CD4-positive, alpha-beta T cell (primary cell): ENCODE measurements around the gene NBEAL2. TPM values are rescaled to one million over a fixed set of nuclear protein-coding genes. Genes with fewer than 3 reads are reported as not detected.
A peak's percentile ranks its signal among the peaks of the same experiment; 100 is the strongest.
"Not testable (repeated sequence)": the region's sequence is repeated elsewhere in the genome, so short reads cannot be mapped to it uniquely, and the experiment has no call there.

Source experiments
- ATAC-seq: fragments of 200-7000 bp; cut with Tn5 transposase; one replicate; pipeline ENCODE4 v1.10.0; 2022; ENCODE audit warnings: mild to moderate bottlenecking; ENCODE audit not compliant: poor library complexity
- CTCF ChIA-PET: fragments of 350-600 bp; sonication (Branson Sonifier 250); formaldehyde crosslinking; loops from one replicate; lab custom pipeline; 2021; ENCODE audit warnings: antibody characterized with exemption, inconsistent platforms; lab: Charles Lee
- POLR2A ChIA-PET: fragments of 350-600 bp; sonication (Branson Sonifier 250); formaldehyde crosslinking; loops from one replicate; lab custom pipeline; 2021; ENCODE audit warnings: antibody characterized with exemption, inconsistent platforms; lab: Charles Lee
- DNase-seq, 14 experiments: peaks; one replicate each; pipeline ENCODE4 v3.0.0-alpha.2; 2013 to 2020; ENCODE audit warnings: mixed read lengths in 2 of 14
- H3K27ac ChIP-seq, 2 donors: one replicate each; pipeline versions ENCODE4 v1.5.1 to v1.7.0; 2013; ENCODE audit warnings: low read length in 2 of 2, low read depth in 1 of 2, mild to moderate bottlenecking in 1 of 2
- H3K27me3 ChIP-seq, 2 experiments: 1 replicate in 1 of 2; 2 replicates in 1 of 2; pipeline versions ENCODE4 v1.6.1 to v1.7.0; 2013; ENCODE audit warnings: low read length in 2 of 2, control low read depth in 1 of 2, mild to moderate bottlenecking in 1 of 2, moderate library complexity in 1 of 2; ENCODE audit not compliant: insufficient read depth in 2 of 2, control insufficient read depth in 1 of 2
- H3K36me3 ChIP-seq: one replicate; pipeline ENCODE4 v1.6.1; 2013; ENCODE audit warnings: low read length, control low read depth; ENCODE audit not compliant: insufficient read depth
- H3K4me1 ChIP-seq: one replicate; pipeline ENCODE4 v1.6.1; 2013; ENCODE audit warnings: low read length, control low read depth; ENCODE audit not compliant: insufficient read depth
- H3K4me3 ChIP-seq: one replicate; pipeline ENCODE4 v1.5.1; 2013; ENCODE audit warnings: mild to moderate bottlenecking, low read length, moderate library complexity
- H3K9me3 ChIP-seq, 2 experiments: 1 replicate in 1 of 2; 2 replicates in 1 of 2; pipeline versions ENCODE4 v1.6.1 to v1.7.0; 2013; ENCODE audit warnings: low read length in 2 of 2, mild to moderate bottlenecking in 2 of 2, control low read depth in 1 of 2, moderate library complexity in 1 of 2; ENCODE audit not compliant: control insufficient read depth in 1 of 2, insufficient read depth in 1 of 2
- H3K27ac Mint-ChIP-seq: one replicate; pipeline ENCODE4 v1.8.0; 2020; ENCODE audit warnings: mixed read lengths
- H3K27me3 Mint-ChIP-seq: one replicate; pipeline ENCODE4 v1.8.0; 2021; ENCODE audit warnings: mixed read lengths
- H3K36me3 Mint-ChIP-seq: one replicate; pipeline ENCODE4 v1.8.0; 2021; ENCODE audit warnings: low read depth, mixed read lengths
- H3K4me1 Mint-ChIP-seq: one replicate; pipeline ENCODE4 v1.8.0; 2021; ENCODE audit warnings: low read depth, mixed read lengths
- H3K4me3 Mint-ChIP-seq: one replicate; pipeline ENCODE4 v1.8.0; 2020; ENCODE audit warnings: mild to moderate bottlenecking, mixed read lengths
- H3K9me3 Mint-ChIP-seq: one replicate; pipeline ENCODE4 v1.8.0; 2020; ENCODE audit warnings: mixed read lengths
- intact Hi-C, 2 experiments: fragments of 100-400 bp; cut with DNase I in 1 of 2; cut with micrococcal nuclease in 1 of 2; formaldehyde crosslinking; loops; one replicate each; pipeline versions ENCODE4 v1.15.1 to v1.9.0; 2023 to 2025; cut with DNase I, micrococcal nuclease
- total RNA-seq, 174 experiments: library from RNA in 2 of 174; stranded (reverse) in 2 of 174; gene quantifications; one replicate each; pipeline ENCODE4 v1.2.3 and lab custom pipeline; 2021 to 2026
- TF ChIP-seq, protein P1 (sequence below): fragments of 200-600 bp; IDR thresholded peaks from one replicate; pipeline ENCODE4 v1.8.0; 2022; ENCODE audit warnings: antibody characterized with exemption, mild to moderate bottlenecking

The NBEAL2 gene
- total RNA-seq, 2 experiments from 2014 or later = 163 to 170 TPM

DNA sequence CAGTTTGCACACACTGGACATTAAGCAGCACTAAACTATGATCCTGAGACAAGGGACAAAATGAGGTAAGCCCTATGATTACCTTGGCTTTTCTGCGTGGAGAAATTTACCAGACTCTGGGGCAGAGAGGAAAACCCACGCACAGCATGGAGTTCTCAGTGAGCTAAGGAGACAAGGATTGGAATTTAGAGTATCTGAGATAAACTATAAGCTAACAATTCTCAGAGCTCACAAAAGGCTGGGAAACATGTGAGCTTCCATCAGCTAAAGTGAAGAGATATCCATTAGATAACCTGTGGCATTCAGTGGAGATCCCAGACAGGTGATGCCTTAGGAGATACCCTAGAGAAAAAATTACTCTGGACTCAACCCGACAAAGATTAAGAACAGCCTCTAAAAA lies 48.7 kb downstream of the NBEAL2 start:
- no peaks in the 10 kb centered on the region for H3K9me3 Mint-ChIP-seq
- peaks cover 67% of the 10 kb centered on the region for H3K36me3 Mint-ChIP-seq
- Histone ChIP-seq H3K4me1 (peaks cover 4% of the 10 kb centered on the region), H3K27ac (no peak overlapping the region), H3K9me3 (no peaks in the 10 kb centered on the region), H3K4me3 (no peak overlapping the region), H3K36me3 (peaks cover 12% of the 10 kb centered on the region), H3K27me3 (no peaks in the 10 kb centered on the region)
- no peaks in the 10 kb centered on the region for H3K27me3 Mint-ChIP-seq
- ATAC-seq = no peak
- peaks cover 31% of the 10 kb centered on the region for H3K4me1 Mint-ChIP-seq
- TF ChIP-seq, protein P1, sequence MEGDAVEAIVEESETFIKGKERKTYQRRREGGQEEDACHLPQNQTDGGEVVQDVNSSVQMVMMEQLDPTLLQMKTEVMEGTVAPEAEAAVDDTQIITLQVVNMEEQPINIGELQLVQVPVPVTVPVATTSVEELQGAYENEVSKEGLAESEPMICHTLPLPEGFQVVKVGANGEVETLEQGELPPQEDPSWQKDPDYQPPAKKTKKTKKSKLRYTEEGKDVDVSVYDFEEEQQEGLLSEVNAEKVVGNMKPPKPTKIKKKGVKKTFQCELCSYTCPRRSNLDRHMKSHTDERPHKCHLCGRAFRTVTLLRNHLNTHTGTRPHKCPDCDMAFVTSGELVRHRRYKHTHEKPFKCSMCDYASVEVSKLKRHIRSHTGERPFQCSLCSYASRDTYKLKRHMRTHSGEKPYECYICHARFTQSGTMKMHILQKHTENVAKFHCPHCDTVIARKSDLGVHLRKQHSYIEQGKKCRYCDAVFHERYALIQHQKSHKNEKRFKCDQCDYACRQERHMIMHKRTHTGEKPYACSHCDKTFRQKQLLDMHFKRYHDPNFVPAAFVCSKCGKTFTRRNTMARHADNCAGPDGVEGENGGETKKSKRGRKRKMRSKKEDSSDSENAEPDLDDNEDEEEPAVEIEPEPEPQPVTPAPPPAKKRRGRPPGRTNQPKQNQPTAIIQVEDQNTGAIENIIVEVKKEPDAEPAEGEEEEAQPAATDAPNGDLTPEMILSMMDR = no peak
- H3K27ac Mint-ChIP-seq = peak overlapping the region; percentile 39
- H3K4me3 Mint-ChIP-seq = no peak overlapping the region
- CTCF ChIA-PET = no interaction called here
- intact Hi-C loops = no loop called here
- POLR2A ChIA-PET = interaction anchor here (1.1 to 1.2 kb wide), 2 partner anchors 19 to 49 kb away, joined by 3 read pairs; partner anchors contain the start of gene NBEAL2
- no peak for DNase-seq

DNA sequence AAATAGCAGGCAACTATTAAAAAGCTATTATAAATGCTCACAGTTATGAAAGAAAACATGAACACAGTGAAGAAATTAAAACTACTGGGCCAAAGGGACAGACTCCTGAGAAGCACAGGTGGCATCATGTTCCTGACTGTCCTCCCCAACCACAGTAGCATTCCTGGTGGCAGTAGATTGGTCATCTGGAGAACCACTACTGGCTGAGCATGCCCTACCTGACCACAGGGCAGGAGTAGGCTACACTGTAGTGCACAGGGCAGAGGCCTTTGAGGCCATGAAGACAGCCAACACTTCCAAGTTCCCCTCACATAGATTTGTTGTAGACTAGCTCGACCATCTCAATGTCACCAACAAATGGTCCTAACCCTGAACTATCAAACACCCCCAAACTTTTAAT lies 49.2 kb downstream of the NBEAL2 start:
- H3K27me3 Mint-ChIP-seq = no peaks in the 10 kb centered on the region
- POLR2A ChIA-PET = interaction anchor here (1.1 to 1.2 kb wide), 2 partner anchors 19 to 50 kb away, joined by 3 read pairs; partner anchors contain the start of gene NBEAL2
- H3K27ac Mint-ChIP-seq = no peak overlapping the region
- Histone ChIP-seq H3K27me3 (no peaks in the 10 kb centered on the region), H3K4me3 (no peak overlapping the region), H3K27ac (no peak overlapping the region), H3K4me1 (peaks cover 4% of the 10 kb centered on the region), H3K9me3 (no peaks in the 10 kb centered on the region), H3K36me3 (peaks cover 12% of the 10 kb centered on the region)
- ATAC-seq (no peak), DNase-seq (no peak)
- intact Hi-C loops = no loop called here
- H3K9me3 Mint-ChIP-seq = no peaks in the 10 kb centered on the region
- peaks cover 33% of the 10 kb centered on the region for H3K4me1 Mint-ChIP-seq
- TF ChIP-seq, protein P1 = no peak
- H3K36me3 Mint-ChIP-seq = peaks cover 70% of the 10 kb centered on the region
- H3K4me3 Mint-ChIP-seq = no peak overlapping the region
- CTCF ChIA-PET = no interaction called here

DNA sequence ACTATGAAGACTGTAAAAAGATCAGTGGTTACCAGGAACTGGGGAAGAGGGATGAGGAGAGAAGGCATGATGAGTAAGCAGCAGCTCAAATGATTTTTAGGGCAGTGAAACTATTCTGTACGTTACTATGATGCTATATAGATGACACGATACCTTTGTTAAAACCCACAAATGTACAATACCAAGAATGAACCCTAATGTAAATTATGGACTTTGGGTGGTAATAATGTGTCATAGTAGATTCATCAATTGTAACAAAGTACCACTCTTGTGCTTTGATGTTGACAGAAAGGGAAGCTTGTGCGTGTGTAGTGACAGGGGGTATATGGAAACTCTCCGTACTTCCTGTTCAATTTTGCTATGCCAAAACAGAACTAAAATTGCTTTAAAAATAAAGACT lies 51.6 kb downstream of the NBEAL2 start:
- Mint-ChIP-seq H3K4me1 (peaks cover 20% of the 10 kb centered on the region), H3K36me3 (peaks cover 76% of the 10 kb centered on the region), H3K27ac (peak overlapping the region; percentile 89)
- DNase-seq = peak in 3 of 14 experiments; percentile 28 to 46 (median 31)
- H3K36me3 ChIP-seq = peaks cover 33% of the 10 kb centered on the region
- ATAC-seq = peak; percentile 90
- H3K4me1 ChIP-seq, H3K9me3 ChIP-seq, H3K9me3 Mint-ChIP-seq, H3K27ac ChIP-seq, H3K4me3 ChIP-seq, H3K27me3 ChIP-seq, H3K4me3 Mint-ChIP-seq, H3K27me3 Mint-ChIP-seq: not testable (repeated sequence)
- POLR2A ChIA-PET = interaction anchor here (0.6 to 2.7 kb wide), 2 partner anchors 8 to 22 kb away, joined by 4 to 6 read pairs; no protein-coding TSS in a partner anchor
- CTCF ChIA-PET = interaction anchor here (1.0 to 1.5 kb wide), 4 partner anchors 11 to 108 kb away, joined by 3 read pairs; no protein-coding TSS in a partner anchor
- intact Hi-C loops = loop anchor here in 1 of 2 experiments (10.0 kb wide), 1 partner anchor 46 kb away; no protein-coding TSS in a partner anchor
